GM12878 (cell line): ENCODE data around the gene GREB1. TPM values are rescaled to one million over a fixed set of nuclear protein-coding genes. Genes with fewer than 3 reads are reported as not detected.

Experiments used
- ATAC-seq: fragments of 200-7000 bp; cut with Tn5 transposase; 3 replicates; pipeline ENCODE4 v1.9.1; 2020; ENCODE audit warnings: mild to moderate bottlenecking, moderate library complexity
- BruUV-seq: library from RNA; stranded (reverse); fragments of 400-500 nt; replicated peaks from 2 replicates; lab custom pipeline; 2021; lab: Mats Ljungman, UMichigan
- CTCF ChIA-PET: fragments of 300-600 bp; sonication (Branson Sonifier 250); formaldehyde crosslinking; extraction: SDS; loops from one replicate; lab custom pipeline; 2021; ENCODE audit warnings: inconsistent platforms; lab: Yijun Ruan, JAX
- POLR2A ChIA-PET: fragments of 350-600 bp; formaldehyde crosslinking; extraction: SDS; loops from one replicate; lab custom pipeline; 2021; ENCODE audit warnings: inconsistent platforms; lab: Charles Lee
- RAD21 ChIA-PET: fragments of 300-600 bp; sonication (Branson Sonifier 250); formaldehyde crosslinking; loops from one replicate; lab custom pipeline; 2023; ENCODE audit warnings: antibody characterized with exemption; ENCODE audit not compliant: unreplicated experiment; lab: Charles Lee
- SMC1A ChIA-PET: fragments of 300-600 bp; sonication (Branson Sonifier 250); formaldehyde crosslinking; loops from one replicate; lab custom pipeline; 2023; ENCODE audit not compliant: unreplicated experiment, uncharacterized antibody; lab: Charles Lee
- DNase-seq: peaks from one replicate; pipeline ENCODE4 v3.0.0-alpha.2; 2011; ENCODE audit warnings: low read depth, low spot score
- FAIRE-seq: peaks from 3 replicates; lab custom pipeline; 2011; peaks lifted over from hg19 to GRCh38; lab: Jason Lieb, UNC
- H2AFZ ChIP-seq: 2 replicates; pipeline ENCODE4 v1.6.0; 2011; ENCODE audit warnings: low read depth, low read length, control low read depth; ENCODE audit not compliant: control insufficient read depth
- H3K27ac ChIP-seq: 2 replicates; pipeline ENCODE4 v1.5.1; 2011; ENCODE audit warnings: control low read depth; ENCODE audit not compliant: control insufficient read depth, insufficient read depth
- H3K27me3 ChIP-seq, 2 experiments: replicated peaks in 1 of 2; 2 replicates each; pipeline versions ENCODE4 v1.6.0 to v1.6.1; 2011; ENCODE audit warnings: low read length in 1 of 2; ENCODE audit not compliant: control insufficient read depth in 2 of 2, insufficient read depth in 2 of 2
- H3K36me3 ChIP-seq, 2 experiments: 2 replicates each; pipeline ENCODE4 v1.5.1; 2011; ENCODE audit warnings: low read length in 1 of 2; ENCODE audit not compliant: control insufficient read depth in 2 of 2, insufficient read depth in 2 of 2
- H3K4me1 ChIP-seq: 2 replicates; pipeline ENCODE4 v1.6.1; 2011; ENCODE audit warnings: mild to moderate bottlenecking, low read length, moderate library complexity, mixed read lengths; ENCODE audit not compliant: control insufficient read depth, insufficient read depth
- H3K4me2 ChIP-seq: 2 replicates; pipeline ENCODE4 v1.6.0; 2011; ENCODE audit warnings: control low read depth; ENCODE audit not compliant: control insufficient read depth, insufficient read depth
- H3K4me3 ChIP-seq: fragments of 200-600 bp; sonication (generic); 2 replicates; pipeline ENCODE4 v1.5.1; 2016
- H3K79me2 ChIP-seq: 2 replicates; pipeline ENCODE4 v1.6.0; 2011; ENCODE audit warnings: low read length; ENCODE audit not compliant: control insufficient read depth, insufficient read depth
- H3K9ac ChIP-seq: 2 replicates; pipeline ENCODE4 v1.8.0; 2011; ENCODE audit warnings: low read length, control low read depth, mixed read lengths; ENCODE audit not compliant: control insufficient read depth, insufficient read depth
- H3K9me3 ChIP-seq: replicated peaks from 3 replicates; pipeline ENCODE4 v1.5.1; 2011; ENCODE audit warnings: mild to moderate bottlenecking, low read length; ENCODE audit not compliant: control insufficient read depth, insufficient read depth
- H4K20me1 ChIP-seq: 2 replicates; pipeline ENCODE4 v1.6.0; 2011; ENCODE audit not compliant: control insufficient read depth, insufficient read depth
- BCL11A ChIP-seq: IDR thresholded peaks from 2 replicates; pipeline ENCODE4 v1.6.1; 2011; ENCODE audit warnings: low read depth, low read length
- CHD4 ChIP-seq: fragments of 200-600 bp; sonication (generic); IDR thresholded peaks from 2 replicates; pipeline ENCODE4 v1.6.1; 2016; ENCODE audit warnings: mild to moderate bottlenecking
- DPF2 ChIP-seq: fragments of 450-650 bp; IDR thresholded peaks from 2 replicates; pipeline ENCODE4 v1.6.1; 2017; ENCODE audit warnings: mild to moderate bottlenecking
- EGR1 ChIP-seq, 2 experiments: IDR thresholded peaks; 1 replicate in 1 of 2; 2 replicates in 1 of 2; pipeline ENCODE4 v1.6.1; 2011 to 2012; ENCODE audit warnings: low read depth in 2 of 2, low read length in 2 of 2, borderline replicate concordance in 1 of 2, mild to moderate bottlenecking in 1 of 2, moderate library complexity in 1 of 2
- ESRRA ChIP-seq: IDR thresholded peaks from 2 replicates; pipeline ENCODE4 v1.6.1; 2012; ENCODE audit warnings: mild to moderate bottlenecking, low read length, improper control_type of control experiment
- MYC ChIP-seq: IDR thresholded peaks from 2 replicates; pipeline ENCODE4 v1.6.1; 2011; ENCODE audit warnings: mild to moderate bottlenecking, low read length, moderate library complexity, inconsistent platforms; ENCODE audit not compliant: insufficient read depth, insufficient replicate concordance, insufficient read length, severe bottlenecking
- NFIC ChIP-seq: IDR thresholded peaks from 2 replicates; pipeline ENCODE4 v1.6.1; 2012; ENCODE audit warnings: low read depth, mild to moderate bottlenecking, inconsistent platforms, low read length, moderate library complexity
- NFXL1 ChIP-seq: fragments of 450-650 bp; IDR thresholded peaks from 2 replicates; pipeline ENCODE4 v1.6.1; 2017; ENCODE audit warnings: antibody characterized with exemption, mild to moderate bottlenecking, borderline replicate concordance
- RAD21 ChIP-seq: IDR thresholded peaks from 2 replicates; pipeline ENCODE4 v1.6.1; 2011; ENCODE audit warnings: mild to moderate bottlenecking, low read depth, low read length, moderate library complexity; ENCODE audit not compliant: insufficient read depth
- SRF ChIP-seq, 2 experiments: IDR thresholded peaks; 2 replicates each; pipeline ENCODE4 v1.6.1; 2011; ENCODE audit warnings: low read depth in 2 of 2, low read length in 2 of 2, mild to moderate bottlenecking in 1 of 2, moderate library complexity in 1 of 2
- TAF1 ChIP-seq: IDR thresholded peaks from 2 replicates; pipeline ENCODE4 v1.6.1; 2011; ENCODE audit warnings: mild to moderate bottlenecking, low read depth, low read length, borderline replicate concordance
- TBL1XR1 ChIP-seq: IDR thresholded peaks from 2 replicates; pipeline ENCODE4 v1.6.1; 2012; ENCODE audit warnings: low read depth, low read length, improper control_type of control experiment
- ZNF592 ChIP-seq: fragments of 450-650 bp; IDR thresholded peaks from 2 replicates; pipeline ENCODE4 v1.6.1; 2017; ENCODE audit warnings: mild to moderate bottlenecking, moderate library complexity
- ZNF687 ChIP-seq: fragments of 450-650 bp; IDR thresholded peaks from 2 replicates; pipeline ENCODE4 v1.6.1; 2017; ENCODE audit warnings: mild to moderate bottlenecking, moderate library complexity
- WGBS: methylation state at CpG from one replicate; pipeline ENCODE4 v1.1.6; 2016; ENCODE audit warnings: low lambda C conversion rate; ENCODE audit not compliant: insufficient replicate concordance, insufficient coverage; ENCODE audit errors: missing lambda C conversion rate; 5-methylcytosine and 5-hydroxymethylcytosine counted together
- in situ Hi-C: fragments of 300-500 bp; cut with MboI; formaldehyde crosslinking; loops from 9 replicates; pipeline ENCODE4 v1.14.3; 2018; ENCODE audit warnings: mixed read lengths
- intact Hi-C: fragments of 100-400 bp; cut with micrococcal nuclease; formaldehyde crosslinking; loops from one replicate; pipeline ENCODE4 v1.14.2; 2022; ENCODE audit not compliant: unreplicated experiment
- polyA plus RNA-seq, 11 experiments: library from polyadenylated mRNA; depleted of rRNA in 4 of 11; unstranded in 6 of 11; stranded (reverse) in 5 of 11; fragments of >200 nt; fragmentation: Nextera tagmentation in 4 of 11; fragmentation: Illumina TruSeq in 1 of 11; extraction: Ambion mirVana in 4 of 11; extraction: Trizol in 1 of 11; gene quantifications; 1 replicate in 1 of 11; 2 replicates in 10 of 11; pipeline versions ENCODE4 v1.2.1 to v1.2.3, GENCODE V29; 2011 to 2016; ENCODE audit warnings: inconsistent platforms in 2 of 11, missing spikeins in 2 of 11, low read depth in 1 of 11
- total RNA-seq, 4 experiments: library from RNA; depleted of rRNA in 3 of 4; stranded (reverse); fragments of >200 nt in 3 of 4; fragmentation: Illumina TruSeq in 1 of 4; extraction: Trizol in 1 of 4; gene quantifications; 2 replicates each; pipeline versions ENCODE4 v1.2.1 to v1.2.3, GENCODE V29; 2013 to 2021

GREB1 gene
- total and polyA plus RNA-seq, 10 of the 15 experiments (the other 5 are each of a cell fraction or from before 2014, with no cell fraction given) = 0.09 to 2.1 (median 0.37) TPM; not detected in 1

GRCh38 chr2:11598228-11598731 lies 64.4 kb downstream of the GREB1 start (continued):
- TF ChIP-seq NFIC (no peak), CHD4 (no peak), MYC (no peak), SRF (IDR thresholded peaks at IDR 0.05; ENCODE audit: low read depth in 2 of 2, low read length in 2 of 2) (no peak), BCL11A (no peak), DPF2 (no peak)
- TF ChIP-seq, all 136 proteins: peak for 0

- no peak for FAIRE-seq
- in situ Hi-C loops = no loop called here
- H2AFZ ChIP-seq = no peak overlapping the region
- TF ChIP-seq ZNF592 (no peak), TAF1 (no peak), TBL1XR1 (no peak), ZNF687 (no peak), EGR1 (IDR thresholded peaks at IDR 0.05; ENCODE audit: borderline replicate concordance in 1 of 2, low read depth in 2 of 2, low read length in 2 of 2) (no peak), NFXL1 (no peak), RAD21 (no peak), ESRRA (no peak)
These were observed 68.8 kb downstream of the GREB1 start for GRCh38 chr2:11602563-11603204.

More at GRCh38 chr2:11602563-11603204, 68.8 kb downstream of the GREB1 start:
- H3K36me3 ChIP-seq = no peaks in the 10 kb centered on the region
- DNase-seq (no peak), ATAC-seq (no peak)
- RAD21 ChIA-PET = no interaction called here
- BruUV-seq = no TSS peak
- no peaks in the 10 kb centered on the region for H3K27me3 ChIP-seq
- intact Hi-C loops = no loop called here
- H3K27ac ChIP-seq = no peak overlapping the region
- H4K20me1 ChIP-seq = no peaks in the 10 kb centered on the region
- POLR2A ChIA-PET = no interaction called here
- no peak overlapping the region for H3K9ac ChIP-seq
- SMC1A ChIA-PET = interaction anchor here (0.6 kb wide), 1 partner anchor 1635 kb away, joined by 3 read pairs; no protein-coding TSS in a partner anchor
- no peaks in the 10 kb centered on the region for H3K79me2 ChIP-seq
- H3K4me1 ChIP-seq = no peaks in the 10 kb centered on the region
- WGBS = 46% methylated on average over 7 of the region's 7 CpGs
- H3K9me3 ChIP-seq = no peaks in the 10 kb centered on the region
- CTCF ChIA-PET = interaction anchor here (1.4 to 5.1 kb wide), 2 partner anchors 19 to 125 kb away, joined by 3 to 30 read pairs; no protein-coding TSS in a partner anchor
- no peak overlapping the region for H3K4me3 ChIP-seq
- H3K4me2 ChIP-seq = no peak overlapping the region
